HG03521 (cell line): ENCODE measurements around the gene TPRG1L.

Experiments used
- ATAC-seq: cut with Tn5 transposase; IDR thresholded peaks from one replicate; pipeline ENCODE4 v1.9.1; 2021; ENCODE audit warnings: mild to moderate bottlenecking, moderate library complexity; ENCODE audit not compliant: unreplicated experiment

The TPRG1L gene

GRCh38 chr1:3626025-3626424, 1.2 kb downstream of the TPRG1L start:
- no peak for ATAC-seq

DNA sequence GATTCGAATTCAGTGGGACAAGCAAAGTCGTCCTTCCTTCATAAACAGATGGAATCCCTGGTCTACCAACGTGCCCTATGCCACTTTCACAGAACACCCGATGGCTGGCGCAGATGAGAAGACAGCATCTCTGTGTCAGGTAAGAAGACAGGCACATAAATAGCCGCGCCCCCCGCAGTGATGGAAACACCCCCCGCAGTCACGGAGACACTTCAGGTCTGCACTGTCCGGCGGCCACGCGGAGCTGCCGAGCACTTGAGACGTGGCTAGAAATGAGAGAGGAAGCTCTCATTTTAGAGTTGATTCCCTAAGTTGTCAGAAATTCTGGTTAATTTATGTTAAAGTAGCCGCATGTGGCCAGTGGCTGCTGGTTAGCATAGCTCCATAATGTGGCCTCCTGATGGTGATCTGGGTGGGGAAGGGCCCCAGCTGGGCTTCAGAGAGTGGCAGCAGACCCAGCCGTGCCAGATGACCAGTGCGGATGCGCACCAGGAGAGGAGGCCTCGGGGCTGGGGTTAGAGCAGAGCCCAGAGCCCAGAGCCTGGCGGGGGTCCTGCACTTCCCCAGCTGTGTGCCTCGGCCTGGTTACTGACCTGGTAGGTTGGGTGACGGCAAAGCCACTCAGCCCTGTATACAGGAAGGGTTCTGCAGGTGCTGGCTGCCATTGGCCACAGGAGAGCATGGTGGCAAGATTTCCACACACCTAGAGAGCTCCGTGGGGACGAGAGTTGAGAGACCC, 2.9 kb downstream of the TPRG1L start:
- ATAC-seq = no peak

DNA sequence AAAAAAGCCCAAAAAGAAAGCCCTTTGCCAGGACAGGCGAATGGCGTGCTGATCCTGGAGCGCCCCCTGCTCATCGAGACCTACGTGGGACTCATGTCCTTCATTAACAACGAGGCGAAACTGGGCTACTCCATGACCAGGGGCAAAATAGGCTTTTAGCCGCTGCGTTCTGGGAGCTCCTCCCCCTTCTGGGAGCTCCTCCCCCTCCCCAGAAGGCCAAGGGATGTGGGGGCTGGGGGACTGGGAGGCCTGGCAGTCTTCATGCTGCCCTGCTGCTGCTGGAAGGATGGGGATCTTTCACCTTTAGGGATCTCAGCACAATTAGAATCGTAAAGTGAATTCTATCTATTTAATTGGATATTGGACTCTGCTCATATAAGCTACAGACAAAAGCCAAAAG, 3.6 kb downstream of the TPRG1L start:
- ATAC-seq = no peak

DNA sequence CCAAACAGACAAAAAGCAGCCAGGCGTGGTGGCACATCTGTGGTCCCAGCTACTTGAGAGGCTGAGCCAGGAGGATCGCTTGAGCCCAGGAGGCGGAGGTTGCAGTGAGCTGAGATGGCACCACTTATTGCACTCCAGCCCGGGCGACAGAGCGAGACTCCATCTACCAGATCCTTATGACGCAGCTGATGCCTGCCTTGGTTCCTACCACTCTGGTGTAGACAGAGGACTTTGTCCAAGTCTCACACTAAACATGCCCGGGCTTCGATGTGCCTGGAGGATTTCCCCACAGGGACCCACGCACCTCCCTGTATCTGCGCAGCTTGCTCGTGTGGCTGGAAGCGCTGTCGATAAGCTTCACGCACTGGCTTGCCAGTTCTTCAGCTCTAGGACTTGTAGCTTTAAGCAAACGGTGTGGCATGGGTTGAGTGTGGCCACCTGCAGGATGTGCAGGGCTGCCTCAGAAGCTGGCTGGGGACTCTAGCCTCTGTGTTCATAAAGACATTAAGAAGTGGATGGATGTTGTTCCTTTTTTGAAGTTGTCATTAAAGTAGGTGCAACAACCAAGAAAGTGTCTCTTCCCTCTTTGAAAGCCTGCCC, 4.8 kb downstream of the TPRG1L start:
- no peak for ATAC-seq

- ATAC-seq = no peak
Measured at GRCh38 chr1:3630161-3630611, 5.4 kb downstream of the TPRG1L start.

- ATAC-seq = no peak
Measured at GRCh38 chr1:3630914-3631313, 6.1 kb downstream of the TPRG1L start.

DNA sequence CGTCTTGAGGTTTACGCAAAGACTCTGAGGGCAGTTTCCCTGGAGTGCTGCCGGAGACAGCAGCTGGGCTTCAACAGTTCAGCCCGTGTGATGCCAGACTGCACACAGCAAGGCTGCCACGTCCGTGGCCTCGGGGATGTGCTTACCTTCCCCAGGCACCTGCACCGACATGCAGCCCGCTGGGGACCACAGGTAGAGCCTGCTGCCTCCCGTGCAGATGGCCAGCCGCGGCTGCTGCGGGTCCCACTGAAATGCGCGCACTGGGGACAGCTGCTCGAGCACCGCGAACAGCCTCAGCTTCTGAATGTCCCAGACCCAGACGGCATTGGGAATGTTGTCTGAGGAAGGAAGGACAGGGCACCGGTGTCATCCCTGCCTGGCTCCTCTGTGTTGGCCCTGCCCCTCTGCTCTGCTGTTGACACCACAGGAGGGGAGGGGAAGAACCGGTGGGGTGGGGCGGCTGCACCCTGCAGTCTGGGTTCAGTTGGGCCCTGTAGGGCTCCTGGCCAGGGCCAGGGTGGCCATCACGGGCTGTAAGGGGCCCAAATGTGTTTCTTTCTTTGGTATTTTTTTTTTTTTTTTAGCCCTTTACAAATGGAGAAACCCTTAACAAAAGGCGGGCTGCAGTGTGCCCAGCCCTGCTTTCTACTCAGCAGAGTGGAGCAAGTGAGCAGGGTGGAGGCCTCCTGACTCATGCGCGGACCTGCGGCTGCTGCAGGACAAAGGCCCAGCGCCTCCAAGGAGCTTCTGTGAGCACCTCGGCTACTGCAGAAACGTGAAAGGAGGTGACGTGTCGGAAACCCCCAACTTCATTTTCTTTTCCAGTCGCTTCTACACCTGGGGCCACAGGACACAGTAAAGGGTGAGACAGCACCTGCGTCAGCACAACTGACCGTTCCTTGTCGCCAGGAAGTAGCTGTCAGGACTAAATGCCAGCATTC, 6.8 kb downstream of the TPRG1L start:
- ATAC-seq = no peak

DNA sequence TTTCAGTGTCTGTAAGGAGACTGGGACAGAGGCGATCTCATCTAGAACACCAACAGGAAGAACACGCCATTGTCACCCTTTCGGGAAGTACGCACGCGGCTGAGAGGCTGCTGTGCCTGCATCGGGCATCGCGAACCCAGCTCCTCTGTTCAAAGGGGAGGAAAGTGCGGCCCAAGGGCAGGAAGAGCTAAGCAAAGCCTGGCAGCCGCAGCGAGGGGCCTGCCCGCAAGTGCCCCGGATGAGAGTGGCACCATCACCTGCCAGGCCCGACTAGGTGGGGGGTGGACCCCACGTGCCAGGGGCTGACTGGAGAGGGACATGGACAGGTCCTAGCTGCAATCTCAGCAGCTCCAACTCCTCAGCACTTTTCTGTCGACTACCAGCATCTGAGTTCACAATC, 7.5 kb downstream of the TPRG1L start:
- no peak for ATAC-seq

DNA sequence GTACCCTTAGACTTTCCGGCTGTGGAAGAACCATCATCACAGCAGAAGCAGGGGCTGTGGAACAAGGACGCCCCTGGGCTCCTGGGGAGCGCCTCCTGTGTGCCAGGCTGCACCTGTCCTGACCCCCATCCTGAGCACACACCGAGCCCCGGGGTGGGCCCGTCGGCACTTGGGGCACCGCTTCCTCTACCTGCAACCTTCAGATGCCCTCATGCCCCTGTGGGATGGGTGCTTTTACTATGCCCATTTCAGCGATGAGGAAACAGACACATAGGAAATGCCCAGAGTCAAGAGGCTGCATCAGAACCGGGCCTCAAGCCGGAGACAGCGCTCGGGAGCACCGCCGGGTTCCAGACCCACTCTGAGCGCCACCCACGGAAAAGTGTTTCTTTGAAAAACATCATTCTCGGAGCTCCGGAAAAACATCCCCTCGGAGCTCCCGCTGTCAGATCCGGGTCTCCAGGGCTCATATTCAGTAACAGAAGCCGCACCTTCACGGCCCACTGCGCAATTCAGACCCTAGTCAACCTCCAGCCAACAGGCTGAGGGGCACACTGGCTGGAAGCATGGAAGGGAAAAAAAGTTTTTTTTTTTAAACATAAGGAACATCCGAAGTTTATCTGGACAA, 8.0 kb downstream of the TPRG1L start:
- no peak for ATAC-seq

- no peak for ATAC-seq
Measured at GRCh38 chr1:3633344-3634058, 8.7 kb downstream of the TPRG1L start.

DNA sequence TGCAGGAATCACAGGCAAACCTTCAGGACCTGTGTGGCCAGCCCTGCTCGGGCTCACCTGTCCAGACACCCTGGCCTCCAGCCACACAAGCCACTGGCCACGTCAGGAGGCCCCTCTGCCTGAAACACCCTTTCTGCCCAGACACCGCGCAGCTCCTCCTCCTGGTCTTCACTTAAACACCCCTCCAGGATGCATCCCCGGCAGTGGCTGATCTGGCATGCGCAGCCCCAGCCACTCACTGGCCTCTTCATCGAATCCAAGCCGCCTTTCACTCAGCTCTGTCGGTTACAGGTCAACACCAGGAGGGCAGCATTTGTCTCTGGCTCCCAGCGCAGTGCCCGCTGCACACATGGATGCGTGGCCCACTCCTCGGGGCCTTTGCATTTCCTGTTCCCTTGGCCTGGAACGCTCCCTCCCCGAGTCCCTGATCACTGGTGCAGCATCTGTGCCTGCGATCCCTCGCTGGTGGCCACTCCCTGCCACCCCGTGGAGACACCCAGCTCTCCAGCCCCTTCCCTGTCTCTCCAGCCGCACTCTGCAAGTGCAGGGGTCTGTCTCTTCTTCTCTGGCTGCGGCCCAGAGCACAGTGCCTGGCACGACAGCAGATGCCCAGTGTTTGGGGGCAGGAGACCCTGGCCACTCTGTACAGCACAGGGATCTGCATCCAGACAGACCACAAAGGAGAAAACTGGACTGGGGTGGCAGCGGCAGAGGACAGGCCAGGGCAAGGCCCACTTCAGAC, 9.4 kb downstream of the TPRG1L start:
- ATAC-seq = no peak

- ATAC-seq = no peak
Measured at GRCh38 chr1:3636080-3636479, 11.3 kb downstream of the TPRG1L start.

DNA sequence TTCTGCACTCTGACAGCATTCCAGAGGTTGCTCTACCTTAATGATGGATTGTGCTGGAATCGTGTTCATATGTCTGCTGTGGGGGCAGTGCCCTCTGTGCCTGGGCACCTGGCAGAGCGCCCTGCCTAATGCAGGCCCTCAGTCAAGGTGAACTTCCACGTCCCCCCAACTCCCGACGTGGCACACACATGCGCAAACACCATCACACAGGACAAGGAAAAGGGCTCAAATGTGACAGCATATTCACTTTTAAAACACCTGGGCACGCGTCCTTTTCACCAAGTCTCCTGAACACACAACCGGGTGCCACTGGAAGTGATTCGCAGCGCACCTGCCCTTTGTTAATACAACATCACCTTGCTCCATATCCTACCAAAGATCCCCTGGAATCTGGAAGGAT, 11.7 kb downstream of the TPRG1L start:
- ATAC-seq = no peak

- no peak for ATAC-seq
Measured at GRCh38 chr1:3638027-3638426, 13.2 kb downstream of the TPRG1L start.

DNA sequence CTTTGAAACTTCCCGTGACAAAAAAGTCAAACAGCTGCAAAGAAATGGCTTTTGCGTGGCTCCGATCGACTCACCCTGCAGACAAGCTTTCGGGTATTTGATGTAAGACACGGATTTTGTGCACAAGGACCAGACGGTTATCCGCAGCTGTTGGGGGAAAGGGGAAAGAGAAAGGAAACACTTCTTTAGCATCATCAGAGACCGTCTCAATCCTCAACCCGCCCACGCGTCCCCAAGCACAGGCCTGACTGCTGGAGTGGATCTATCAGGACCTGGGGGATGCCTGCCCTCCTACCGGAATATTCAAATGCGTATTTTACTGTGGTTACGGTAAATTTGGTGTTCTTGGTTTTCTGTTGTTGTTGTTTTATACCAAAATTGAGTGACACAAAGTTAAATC, 13.9 kb downstream of the TPRG1L start:
- ATAC-seq = no peak

DNA sequence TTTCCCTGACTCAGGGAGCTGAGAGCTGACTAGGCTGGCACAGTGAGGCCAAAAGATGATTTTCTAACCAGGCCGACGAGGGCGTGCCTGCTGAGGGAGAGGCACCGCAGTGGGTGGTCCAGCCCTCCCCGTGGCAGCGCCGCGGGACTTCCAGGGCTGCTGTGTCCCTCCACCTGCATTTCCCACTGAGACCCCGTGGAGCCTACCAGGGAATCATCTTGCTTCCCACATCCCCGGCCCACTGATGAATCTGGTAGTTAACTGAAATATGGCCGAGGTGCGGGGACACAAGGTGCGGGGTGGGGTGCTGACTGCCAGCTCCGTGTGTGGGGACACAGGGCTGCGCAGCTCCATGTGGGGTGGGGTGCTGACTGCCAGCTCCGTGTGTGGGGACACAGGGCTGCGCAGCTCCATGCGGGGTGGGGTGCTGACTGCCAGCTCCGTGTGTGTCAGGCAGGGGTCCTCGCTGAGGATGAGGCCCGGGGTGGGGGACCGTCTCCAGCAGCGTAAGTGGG, 14.6 kb downstream of the TPRG1L start:
- no peak for ATAC-seq

DNA sequence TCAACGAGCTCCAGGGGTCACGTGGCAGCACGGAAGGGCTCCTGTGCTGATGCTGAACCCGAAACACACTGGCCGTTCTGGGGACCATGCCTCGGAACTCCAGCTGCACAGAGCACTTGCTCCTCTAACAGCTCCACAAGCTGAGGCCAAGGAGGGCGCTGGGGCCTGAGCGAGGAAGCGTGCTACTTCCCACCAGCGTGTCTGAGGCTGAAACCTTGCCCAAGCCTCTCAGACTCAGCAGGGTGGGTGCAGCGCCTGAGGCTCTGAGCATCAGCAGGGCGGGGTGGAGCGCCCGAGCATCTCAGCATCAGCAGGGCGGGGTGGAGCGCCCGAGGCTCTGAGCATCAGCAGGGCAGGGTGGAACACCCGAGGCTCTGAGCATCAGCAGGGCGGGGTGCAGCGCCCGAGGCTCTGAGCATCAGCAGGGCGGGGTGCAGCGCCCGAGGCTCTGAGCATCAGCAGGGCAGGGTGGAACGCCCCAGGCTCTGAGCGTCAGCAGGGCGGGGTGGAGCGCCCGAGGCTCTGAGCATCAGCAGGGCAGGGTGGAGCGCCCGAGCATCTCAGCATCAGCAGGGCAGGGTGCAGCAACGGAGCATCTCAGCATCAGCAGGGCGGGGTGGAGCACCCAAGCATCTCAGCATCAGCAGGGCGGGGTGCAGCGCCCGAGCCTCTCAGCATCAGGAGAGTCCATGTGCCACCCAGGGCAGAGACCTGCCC, 15.5 kb downstream of the TPRG1L start:
- ATAC-seq = no peak

GRCh38 chr1:3641046-3641760, 16.4 kb downstream of the TPRG1L start:
- ATAC-seq = no peak
